Esophagus muscularis mucosa (tissue), 4 donors: Measurements from ENCODE around the gene TSC22D3.

Experiments used
- CTCF ChIP-seq, 3 experiments: fragments of 200-600 bp in 2 of 3; fragments of 450-650 bp in 1 of 3; sonication (generic) in 2 of 3; IDR thresholded peaks; one replicate each; pipeline ENCODE4 v1.5.1; 2017 to 2019; ENCODE audit warnings: antibody characterized with exemption in 3 of 3, mild to moderate bottlenecking in 2 of 3, moderate library complexity in 1 of 3
- EP300 ChIP-seq: sonication (generic); formaldehyde crosslinking; IDR thresholded peaks from one replicate; pipeline ENCODE4 v1.6.1; 2017; ENCODE audit warnings: antibody characterized with exemption
- POLR2A ChIP-seq: fragments of 450-650 bp; IDR thresholded peaks from one replicate; pipeline ENCODE4 v1.6.1; 2017; ENCODE audit warnings: antibody characterized with exemption, moderate library complexity, mild to moderate bottlenecking, low read depth

GRCh38 chrX:107686026-107686425, 89.6 kb downstream of the TSC22D3 start:
- TF ChIP-seq POLR2A (no peak), CTCF (IDR thresholded peaks at IDR 0.05) (no peak), EP300 (no peak)
